WI38 (cell line): ENCODE data around the gene AGPAT2.

Experiments
- H3K4me3 ChIP-seq: 2 replicates; pipeline ENCODE4 v1.5.1; 2011; ENCODE audit warnings: low read depth, mild to moderate bottlenecking, control low read depth, low read length
- CTCF ChIP-seq: IDR thresholded peaks from 2 replicates; pipeline ENCODE4 v1.5.1; 2012; ENCODE audit warnings: low read depth, mild to moderate bottlenecking, control low read depth, low read length

The AGPAT2 gene

DNA sequence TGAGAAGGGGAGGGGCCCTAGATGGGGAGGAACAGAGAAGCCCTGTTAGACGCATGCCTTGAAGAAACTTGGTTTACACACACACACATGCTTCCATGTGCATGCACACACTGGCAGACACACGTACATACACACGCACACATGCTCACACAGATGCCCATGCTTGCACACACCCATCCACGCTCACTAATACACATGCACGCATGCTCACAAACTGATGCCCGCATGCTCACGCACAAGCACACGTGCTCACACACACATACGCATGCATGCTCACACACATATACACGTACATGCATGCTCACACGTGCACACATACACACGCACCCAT, 56.6 kb downstream of the AGPAT2 start:
- no peak overlapping the region for H3K4me3 ChIP-seq
- no peak for TF ChIP-seq CTCF

DNA sequence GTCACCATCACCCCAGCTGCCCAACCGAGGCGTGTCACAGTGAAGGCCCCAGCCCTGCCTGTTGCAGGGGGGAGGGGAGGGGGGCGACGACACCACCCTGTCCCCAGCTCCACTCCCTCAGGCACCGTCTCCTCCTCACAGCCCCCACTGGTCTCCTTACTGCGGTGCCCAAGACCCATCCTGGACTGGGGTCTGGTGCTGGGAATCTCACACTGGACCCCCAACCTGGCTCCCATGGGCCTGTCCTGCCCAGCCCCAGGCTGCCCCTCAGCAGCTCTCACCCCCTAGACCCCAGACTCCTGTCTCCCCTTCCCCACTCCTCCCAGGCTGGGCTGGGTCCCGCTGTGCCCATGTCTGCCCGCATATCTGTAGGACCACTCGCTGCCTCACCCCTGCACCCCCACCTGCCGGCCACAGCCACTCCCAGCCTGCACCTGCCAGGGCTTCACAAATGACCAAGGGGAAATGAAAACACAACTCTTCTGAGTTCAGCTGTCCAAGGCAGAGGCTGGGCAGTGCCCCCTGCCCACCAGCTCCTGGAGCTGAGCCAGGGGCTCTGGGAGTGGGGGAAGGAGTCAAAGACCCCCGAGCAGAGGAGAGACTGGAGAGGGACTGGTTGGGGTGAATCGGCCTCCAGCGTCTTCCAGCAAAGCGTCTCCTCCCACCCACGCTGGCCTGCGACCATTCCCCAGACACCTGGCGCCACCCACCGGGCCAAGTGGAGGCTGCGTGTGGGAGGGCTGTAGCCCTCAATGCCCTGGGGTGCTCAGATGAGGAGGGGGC, 57.2 kb downstream of the AGPAT2 start:
- peak; percentile 58 for TF ChIP-seq CTCF
- no peak overlapping the region for H3K4me3 ChIP-seq

GRCh38 chr9:136629001-136629878, 58.0 kb downstream of the AGPAT2 start:
- no peak overlapping the region for H3K4me3 ChIP-seq
- no peak for TF ChIP-seq CTCF

DNA sequence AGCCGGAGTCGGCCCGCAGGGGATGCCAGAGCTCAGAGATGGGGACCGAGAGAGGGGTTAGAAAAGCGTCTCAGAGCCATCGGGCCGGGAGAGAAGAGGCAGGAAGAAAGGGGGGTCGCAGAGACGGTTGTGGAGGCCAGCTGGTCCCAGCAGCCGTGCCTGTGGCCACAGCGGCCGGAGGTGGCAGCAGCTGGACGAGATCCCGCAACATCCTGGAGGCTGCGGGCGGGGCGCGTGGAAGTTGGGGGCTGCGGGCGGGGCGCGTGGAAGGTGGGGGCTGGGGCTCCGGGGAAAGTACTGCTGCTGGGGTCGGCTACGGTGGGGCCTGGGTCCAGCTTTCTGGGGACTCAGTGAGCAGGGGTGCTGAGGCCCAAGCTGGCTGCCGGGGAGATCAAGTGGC, 59.0 kb downstream of the AGPAT2 start:
- TF ChIP-seq CTCF, result no peak
- no peak overlapping the region for H3K4me3 ChIP-seq

GRCh38 chr9:136627703-136628102, 59.6 kb downstream of the AGPAT2 start:
- no peak overlapping the region for H3K4me3 ChIP-seq
- TF ChIP-seq CTCF, result no peak

GRCh38 chr9:136626740-136627642, 60.3 kb downstream of the AGPAT2 start:
- no peak for TF ChIP-seq CTCF

More at GRCh38 chr9:136626740-136627642, 60.3 kb downstream of the AGPAT2 start:
- H3K4me3 ChIP-seq, result no peak overlapping the region
